Vagina (tissue), 2 donors: ENCODE measurements around the gene IGFN1.

Experiments
- POLR2A ChIP-seq, 2 donors: fragments of 450-650 bp; IDR thresholded peaks; one replicate each; pipeline ENCODE4 v1.6.1; 2017; ENCODE audit warnings: antibody characterized with exemption in 2 of 2, mild to moderate bottlenecking in 2 of 2, moderate library complexity in 2 of 2
- POLR2AphosphoS5 ChIP-seq, 2 donors: sonication (generic); formaldehyde crosslinking; IDR thresholded peaks; one replicate each; pipeline ENCODE4 v1.9.0; 2017; ENCODE audit warnings: antibody characterized with exemption in 2 of 2, mild to moderate bottlenecking in 2 of 2, low read depth in 1 of 2; ENCODE audit not compliant: insufficient read depth in 1 of 2

DNA sequence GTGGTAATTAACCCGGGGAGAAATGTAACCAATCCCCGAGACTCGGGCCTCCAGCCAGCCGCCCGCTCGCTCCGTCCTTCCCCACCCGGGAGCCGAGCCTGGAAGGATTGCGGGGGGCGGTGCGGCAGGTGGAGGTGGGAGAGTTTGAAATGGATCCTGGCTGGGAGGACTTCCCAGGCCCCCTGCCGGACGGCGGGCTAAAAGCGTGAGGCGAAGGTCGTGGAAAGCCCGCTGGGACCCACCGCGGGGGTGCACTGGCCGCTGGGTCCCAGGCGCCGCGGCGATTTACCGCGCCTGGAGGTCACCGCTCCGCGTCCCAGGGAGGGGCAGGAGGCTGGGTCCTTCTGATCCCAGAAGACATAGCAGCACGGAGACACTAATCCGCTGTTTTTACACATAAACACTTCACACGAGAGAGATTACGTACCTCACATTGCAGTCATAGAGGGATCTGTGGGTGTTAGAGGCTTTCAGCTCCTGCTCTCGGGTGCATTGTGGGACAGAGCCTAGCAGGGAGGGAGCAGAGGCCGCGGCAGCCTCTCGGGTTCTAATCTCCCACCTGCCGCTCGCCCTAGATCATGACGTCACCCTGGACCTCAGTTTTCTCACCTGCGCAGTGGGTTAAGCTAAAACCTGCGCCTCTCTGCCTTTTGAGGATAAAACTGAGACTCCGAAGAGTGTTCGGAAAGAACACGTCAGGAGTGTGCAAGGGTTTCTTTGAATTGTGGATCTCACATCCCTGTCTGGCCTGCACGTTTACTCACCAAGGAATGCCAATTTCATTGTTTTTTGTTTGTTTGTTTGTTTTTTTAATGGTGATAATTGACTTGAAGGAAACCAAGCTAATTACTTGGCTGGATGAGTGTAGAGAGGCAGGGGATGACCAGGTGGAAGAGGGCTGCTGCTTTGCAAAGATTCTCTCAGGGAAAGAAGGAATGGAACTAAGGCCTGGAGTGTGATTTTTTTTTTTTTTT is 19.3 kb upstream of the IGFN1 start:
- TF ChIP-seq POLR2A (IDR thresholded peaks at IDR 0.05): no peak
- TF ChIP-seq POLR2AphosphoS5 (IDR thresholded peaks at IDR 0.05; ENCODE audit: insufficient read depth in 1 of 2, low read depth in 1 of 2): peak in 1 of 2 donors; percentile 85
